GM18511 (cell line): ENCODE data around the gene PLA2G4B.

ENCODE experiments used
- ATAC-seq: cut with Tn5 transposase; IDR thresholded peaks from one replicate; pipeline ENCODE4 v1.9.1; 2021; ENCODE audit warnings: mild to moderate bottlenecking, moderate library complexity; ENCODE audit not compliant: unreplicated experiment

PLA2G4B gene

GRCh38 chr15:41869770-41870688 is 31.4 kb downstream of the PLA2G4B start:
- ATAC-seq, result no peak

- ATAC-seq, result no peak
Measured at GRCh38 chr15:41870689-41871081, 32.0 kb downstream of the PLA2G4B start.

GRCh38 chr15:41871175-41871905 is 32.7 kb downstream of the PLA2G4B start:
- ATAC-seq, result no peak

- no peak for ATAC-seq
Measured at GRCh38 chr15:41872166-41872747, 33.6 kb downstream of the PLA2G4B start.

- ATAC-seq, result no peak
Measured at GRCh38 chr15:41873711-41874110, 35.1 kb downstream of the PLA2G4B start.

GRCh38 chr15:41874736-41875135 is 36.1 kb downstream of the PLA2G4B start:
- ATAC-seq, result no peak

GRCh38 chr15:41876007-41876406 is 37.4 kb downstream of the PLA2G4B start:
- no peak for ATAC-seq

GRCh38 chr15:41876689-41877088 is 38.0 kb downstream of the PLA2G4B start:
- no peak for ATAC-seq

- no peak for ATAC-seq
Measured at GRCh38 chr15:41877631-41878354, 39.1 kb downstream of the PLA2G4B start.

GRCh38 chr15:41878355-41878699 is 39.7 kb downstream of the PLA2G4B start:
- ATAC-seq, result no peak

GRCh38 chr15:41879321-41879845 is 40.7 kb downstream of the PLA2G4B start:
- no peak for ATAC-seq

- no peak for ATAC-seq
Measured at GRCh38 chr15:41880156-41880877, 41.7 kb downstream of the PLA2G4B start.

- no peak for ATAC-seq
Measured at GRCh38 chr15:41881086-41881485, 42.4 kb downstream of the PLA2G4B start.

GRCh38 chr15:41881550-41881919 is 42.9 kb downstream of the PLA2G4B start:
- no peak for ATAC-seq

- no peak for ATAC-seq
Measured at GRCh38 chr15:41881920-41882688, 43.5 kb downstream of the PLA2G4B start.

GRCh38 chr15:41882689-41883483 is 44.2 kb downstream of the PLA2G4B start:
- ATAC-seq, result no peak

GRCh38 chr15:41883484-41883825 is 44.8 kb downstream of the PLA2G4B start:
- ATAC-seq, result no peak

GRCh38 chr15:41884458-41884857 is 45.8 kb downstream of the PLA2G4B start:
- no peak for ATAC-seq

- ATAC-seq, result no peak
Measured at GRCh38 chr15:41885321-41885720, 46.7 kb downstream of the PLA2G4B start.
